Activated CD8-positive, alpha-beta memory T cell treated with anti-CD3 and anti-CD28 coated beads, Interleukin-2, amount 50 U/mL, for 1 hour (primary cell): ENCODE measurements around the gene ZNF77.
"Not testable (repeated sequence)": the region's sequence is repeated elsewhere in the genome, so short reads cannot be mapped to it uniquely, and the experiment has no call there.

Experiments used
- DNase-seq: peaks from one replicate; pipeline ENCODE4 v3.0.0-alpha.2; 2020; ENCODE audit errors: extremely low read depth

ZNF77 gene

DNA sequence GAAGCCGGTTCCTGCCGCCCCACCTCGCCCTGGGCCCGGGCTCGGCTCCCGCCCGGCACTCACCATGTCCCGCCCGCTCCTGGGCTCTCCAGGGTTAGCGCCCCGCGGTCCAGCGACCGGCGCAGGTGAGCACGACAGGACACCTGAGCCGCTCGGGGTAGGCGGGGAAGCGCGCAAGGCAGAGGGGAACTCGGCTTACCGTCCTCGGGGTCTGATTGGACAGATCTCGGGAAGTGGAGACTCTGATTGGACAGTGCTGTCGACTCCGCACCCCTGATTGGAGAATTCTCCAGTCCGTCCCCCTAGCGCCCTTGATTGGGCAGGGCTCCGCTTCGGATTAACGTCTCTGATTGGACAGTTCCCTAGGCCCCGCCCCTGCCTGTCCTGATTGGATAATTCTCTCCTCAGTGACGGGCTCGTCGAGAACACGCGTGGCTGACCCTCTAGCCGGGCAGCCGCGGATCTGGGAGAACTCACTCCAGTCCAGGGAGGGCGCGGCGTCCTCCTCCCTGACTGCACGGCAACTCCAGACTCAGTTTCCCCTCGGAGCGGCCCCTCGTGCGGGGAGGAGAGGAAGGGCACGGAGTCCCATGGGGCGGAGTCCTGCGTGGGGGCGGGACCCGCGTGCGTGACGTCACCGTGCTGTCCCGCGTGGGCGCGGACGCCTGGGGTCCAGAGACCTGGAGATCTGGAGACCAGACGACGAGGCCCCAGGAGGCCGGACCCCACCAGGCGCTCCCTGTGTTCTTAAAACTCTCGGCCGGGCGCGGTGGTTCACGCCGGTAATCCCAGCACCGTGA is at the start of gene ZNF77:
Gene ZNF77, minus strand, starts transcription at position 197 of the 800 bp plus-strand sequence. Its CDS starts 131 bp downstream, at position 66.
- DNase-seq = peak; percentile 99

DNA sequence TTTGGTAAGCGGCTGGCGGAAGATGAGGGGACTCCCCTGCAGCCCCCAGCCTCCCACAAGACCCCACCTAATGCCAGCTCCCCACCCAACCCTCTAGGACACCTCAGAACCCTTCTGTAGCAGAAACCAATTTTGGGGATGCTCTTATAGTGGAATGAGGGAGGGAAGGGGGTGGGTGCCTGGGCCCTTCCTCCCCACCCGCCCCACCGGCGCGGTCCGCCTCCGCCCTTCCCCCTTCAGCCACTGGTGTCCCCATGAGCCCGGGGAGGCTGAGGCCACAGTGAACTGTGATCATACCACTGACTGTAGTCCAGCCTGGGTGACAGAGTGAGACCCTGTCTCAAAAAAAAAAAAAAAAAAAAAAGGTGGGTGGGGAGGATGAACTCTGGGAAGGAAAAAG is 48.8 kb upstream of the ZNF77 start:
- no peak for DNase-seq

DNA sequence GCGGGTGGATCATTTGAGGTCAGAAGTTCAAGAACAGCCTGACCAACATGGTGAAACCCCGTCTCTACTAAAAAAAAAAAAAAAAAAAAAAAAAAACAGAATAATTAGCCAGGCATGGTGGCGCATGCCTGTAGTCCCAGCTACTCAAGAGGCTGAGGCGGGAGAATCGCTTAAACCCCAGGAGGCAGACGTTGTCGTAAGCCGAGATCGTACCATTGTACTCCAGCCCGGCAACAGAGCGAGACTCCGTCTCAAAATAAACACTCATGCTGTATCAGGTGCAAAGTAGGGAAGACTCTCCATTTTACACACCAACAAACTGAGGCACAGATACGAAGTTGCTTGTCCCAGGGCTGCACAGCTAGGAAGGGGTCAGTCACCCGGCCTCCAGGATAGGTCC is 48.2 kb upstream of the ZNF77 start:
- no peak for DNase-seq

DNA sequence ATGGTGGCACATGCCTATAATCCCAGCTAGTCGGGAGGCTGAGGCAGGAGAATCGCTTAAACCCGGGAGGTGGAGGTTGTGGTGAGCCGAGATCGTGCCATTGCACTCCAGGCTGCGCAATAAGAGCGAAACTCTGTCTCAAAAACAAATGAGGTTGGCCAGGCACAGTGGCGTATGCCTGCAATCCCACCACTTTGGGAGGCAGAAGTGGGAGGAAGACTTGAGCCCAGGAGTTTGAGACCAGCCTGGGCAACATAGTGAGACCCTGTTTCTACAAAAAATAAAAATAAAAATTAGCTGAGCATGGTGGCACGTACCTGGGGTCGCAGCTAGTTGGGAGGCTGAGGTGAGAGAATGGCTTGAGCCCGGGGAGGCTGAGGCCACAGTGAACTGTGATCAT is 47.6 kb upstream of the ZNF77 start:
- DNase-seq = not testable (repeated sequence)

DNA sequence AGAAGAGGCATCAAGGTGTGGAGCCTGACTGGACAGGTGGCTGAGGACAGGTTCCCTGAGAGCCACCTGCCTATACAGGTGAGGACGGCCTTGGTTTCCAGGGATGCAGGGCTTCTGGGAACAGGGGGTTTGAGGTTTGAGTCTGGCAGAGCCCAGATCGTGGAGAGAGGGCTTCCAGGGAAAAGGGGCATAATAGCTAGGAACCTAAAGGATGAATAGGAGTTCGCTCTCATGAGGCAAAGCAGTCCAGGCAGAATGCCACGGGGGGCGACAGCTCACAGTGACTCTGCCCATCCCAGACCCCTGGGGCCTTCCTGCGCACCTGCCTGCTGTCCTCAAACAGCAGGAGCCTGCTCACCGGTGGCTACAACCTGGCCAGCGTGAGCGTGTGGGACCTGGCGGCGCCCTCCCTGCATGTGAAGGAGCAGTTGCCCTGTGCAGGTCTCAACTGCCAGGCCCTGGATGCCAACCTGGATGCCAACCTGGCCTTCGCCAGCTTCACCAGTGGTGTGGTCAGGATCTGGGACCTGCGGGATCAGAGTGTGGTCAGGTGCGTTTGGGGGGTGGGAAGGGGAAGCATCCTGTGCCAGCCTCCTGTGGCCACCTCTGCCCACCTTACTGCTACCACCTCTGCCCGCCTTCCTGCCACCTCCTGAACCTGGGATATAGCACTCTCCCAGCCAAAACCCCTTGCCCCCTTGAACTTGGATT is 44.6 kb upstream of the ZNF77 start:
- DNase-seq = no peak

DNA sequence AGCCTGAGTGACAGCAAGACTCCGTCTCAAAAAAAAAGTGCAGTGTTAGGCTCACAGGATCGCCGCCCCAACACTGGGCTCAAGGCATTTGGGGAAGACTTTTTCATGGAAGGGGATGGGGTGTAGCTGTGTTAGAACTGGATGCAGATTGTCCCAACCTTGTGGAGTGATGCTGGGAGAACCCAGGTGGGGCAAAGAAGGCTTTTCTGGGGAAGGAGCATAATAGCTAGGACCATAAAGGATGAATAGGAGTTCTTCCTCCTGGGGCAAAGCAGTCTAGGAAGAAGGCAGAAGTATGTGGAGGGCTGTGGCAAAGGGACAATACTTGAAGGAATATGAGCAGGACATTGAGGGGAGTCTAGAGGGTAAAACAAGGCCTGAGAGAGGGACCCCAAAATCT is 43.8 kb upstream of the ZNF77 start:
- DNase-seq = no peak

DNA sequence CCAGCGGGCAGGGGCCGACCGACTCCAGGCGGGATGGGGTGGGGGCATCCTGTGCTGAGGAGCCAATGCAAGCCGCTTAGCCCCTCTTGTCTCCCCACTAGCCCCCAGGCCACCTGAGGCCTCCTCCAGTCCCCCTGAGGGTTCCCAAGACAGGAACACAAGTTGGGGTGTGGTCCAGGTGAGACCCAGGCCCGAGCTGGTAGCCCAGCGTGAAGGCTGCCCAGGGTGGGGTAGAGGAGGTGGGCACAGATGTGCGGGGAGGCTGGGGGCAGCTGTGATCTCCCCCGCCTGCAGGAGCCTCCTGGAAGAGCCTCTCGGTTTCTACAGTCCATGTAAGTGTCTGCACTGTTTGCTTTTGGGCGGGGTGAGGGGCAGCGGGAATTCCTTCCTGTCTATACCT is 43.0 kb upstream of the ZNF77 start:
- DNase-seq = no peak

DNA sequence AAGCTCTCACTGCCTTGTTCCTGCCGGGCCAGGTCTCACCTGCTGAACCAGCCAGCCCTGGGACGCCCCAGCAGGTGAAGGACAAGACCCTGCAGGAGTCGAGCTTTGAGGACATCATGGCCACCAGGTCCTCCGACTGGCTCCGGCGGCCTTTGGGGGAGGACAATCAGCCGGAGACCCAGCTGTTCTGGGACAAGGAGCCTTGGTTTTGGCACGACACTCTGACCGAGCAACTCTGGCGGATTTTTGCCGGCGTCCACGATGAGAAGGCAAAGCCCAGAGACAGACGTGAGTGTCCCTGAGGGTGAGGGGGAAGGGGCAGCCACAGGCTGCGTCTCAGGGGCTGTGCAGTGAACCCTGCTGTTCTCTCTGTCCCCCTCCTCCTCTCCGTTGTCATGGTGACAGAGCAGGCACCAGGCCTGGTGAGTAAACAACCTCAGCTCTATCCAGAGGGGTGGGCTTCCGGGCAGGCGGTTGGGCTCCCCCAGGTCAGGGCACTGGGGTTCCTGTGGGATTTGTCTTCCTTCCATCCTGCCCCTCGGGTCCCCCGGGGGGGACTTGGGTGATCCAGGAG is 42.3 kb upstream of the ZNF77 start:
- DNase-seq = no peak

DNA sequence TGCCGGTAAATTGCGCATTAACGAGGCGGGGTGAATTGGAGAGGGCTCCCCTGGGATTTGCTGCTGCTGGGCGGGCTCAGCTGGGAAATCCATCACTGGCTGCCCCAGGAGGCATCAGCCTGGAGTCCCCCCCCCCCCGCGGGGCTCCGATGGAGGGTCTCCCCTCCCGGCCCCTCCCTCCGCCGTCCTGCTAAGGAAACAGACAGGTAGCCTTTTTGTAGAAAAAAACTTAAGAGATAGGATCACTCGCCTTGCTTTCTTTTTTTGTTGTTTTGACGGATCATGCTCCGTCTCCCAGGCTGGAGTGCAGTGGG is 39.4 kb upstream of the ZNF77 start:
- no peak for DNase-seq

DNA sequence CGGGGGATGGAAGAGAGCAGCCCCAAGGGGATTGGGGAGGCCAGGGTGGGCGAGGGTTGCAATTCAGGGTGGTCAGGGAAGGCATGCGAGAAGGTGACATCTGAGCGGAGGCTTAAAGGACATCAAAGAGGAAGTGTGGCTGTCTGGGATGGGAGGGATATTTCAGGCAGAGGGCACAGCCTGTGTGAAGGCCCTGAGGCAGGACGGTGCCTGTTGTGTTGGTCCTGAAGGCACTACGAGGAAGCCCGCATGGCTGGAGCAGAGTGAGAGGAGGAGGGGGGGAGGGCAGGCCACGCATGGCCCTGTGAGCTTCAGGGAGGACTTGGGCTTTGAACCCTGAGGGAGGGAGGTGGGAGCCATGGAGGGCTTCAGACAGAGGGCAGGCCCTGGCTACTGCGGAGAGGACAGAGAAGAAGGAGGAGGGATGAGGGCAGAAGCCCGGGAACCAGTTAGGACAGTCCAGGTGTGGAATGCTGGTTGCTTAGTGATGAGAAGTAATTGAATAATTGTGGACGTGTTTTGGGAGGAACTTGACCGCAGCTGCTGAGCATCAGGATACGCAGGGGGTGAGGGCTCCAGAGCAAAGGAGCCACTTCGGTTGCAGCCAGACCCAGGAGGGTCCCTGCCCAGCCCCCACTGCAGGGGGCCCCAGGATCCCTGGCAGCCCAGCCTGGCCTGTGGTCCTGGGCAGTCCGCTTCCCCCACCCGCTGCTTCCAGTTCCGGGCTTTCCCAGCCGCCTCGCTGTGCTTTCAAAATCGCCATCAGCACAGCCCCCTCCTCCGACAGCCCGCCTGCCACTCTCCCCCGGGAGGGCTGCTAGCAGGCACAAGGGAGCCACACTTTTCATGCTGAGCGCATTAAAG is 38.8 kb upstream of the ZNF77 start:
- DNase-seq = no peak

DNA sequence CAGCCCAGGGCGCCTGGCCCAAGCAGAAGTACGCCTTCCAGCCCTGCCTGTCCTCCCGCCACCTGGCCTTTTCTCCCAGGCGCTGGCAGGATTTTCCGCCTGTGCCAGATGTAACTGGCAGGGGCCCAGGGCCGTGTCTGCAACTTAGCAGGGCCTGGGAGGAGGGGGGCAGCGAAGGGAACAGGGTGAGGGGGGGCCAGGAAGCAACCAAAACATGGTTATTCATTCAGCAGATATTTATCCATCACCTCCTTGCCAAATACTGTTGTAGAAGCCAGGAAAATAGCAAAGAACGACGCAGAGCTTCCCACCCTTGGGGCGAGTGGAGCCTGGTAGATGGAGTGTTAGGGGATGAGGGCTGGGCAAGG is 38.2 kb upstream of the ZNF77 start:
- no peak for DNase-seq

DNA sequence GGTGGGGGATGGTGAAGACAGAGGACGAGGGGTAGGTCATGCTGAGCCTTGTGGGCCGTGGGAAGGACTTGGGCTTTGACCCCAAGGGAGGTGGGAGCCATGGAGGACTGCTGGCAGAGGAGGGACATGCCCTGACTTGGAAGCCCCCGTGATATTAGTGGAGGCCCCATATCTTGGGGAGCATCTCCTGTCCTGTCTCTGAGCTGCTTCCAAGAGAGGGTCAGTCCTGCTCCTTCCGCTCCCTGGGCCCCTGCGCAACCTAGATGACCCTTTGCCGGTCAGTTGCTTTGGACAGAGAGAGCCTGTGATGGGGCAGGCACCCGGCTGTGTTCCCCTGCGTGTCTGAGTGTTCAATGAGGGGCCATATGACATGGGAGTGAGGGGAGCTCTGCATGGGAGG is 37.8 kb upstream of the ZNF77 start:
- DNase-seq = no peak

DNA sequence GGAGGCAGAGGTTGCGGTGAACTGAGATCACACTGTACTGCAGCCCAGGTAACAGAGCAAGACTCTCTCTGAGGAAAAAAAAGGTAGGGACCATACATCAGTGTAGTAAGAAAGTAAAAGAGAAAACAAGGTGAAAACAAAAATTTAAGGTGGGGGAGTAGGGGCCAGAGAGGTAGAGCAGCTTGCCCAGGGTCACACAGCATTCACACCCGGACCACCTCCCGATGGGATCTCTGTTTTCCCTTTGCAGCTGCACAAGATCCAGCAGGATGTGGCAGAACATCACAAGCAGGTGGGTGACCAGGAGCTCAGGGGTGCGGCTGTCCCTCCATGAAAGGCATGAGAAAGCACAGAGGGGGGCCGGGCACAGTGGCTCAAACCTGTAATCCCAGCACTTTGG is 37.1 kb upstream of the ZNF77 start:
- DNase-seq = no peak

DNA sequence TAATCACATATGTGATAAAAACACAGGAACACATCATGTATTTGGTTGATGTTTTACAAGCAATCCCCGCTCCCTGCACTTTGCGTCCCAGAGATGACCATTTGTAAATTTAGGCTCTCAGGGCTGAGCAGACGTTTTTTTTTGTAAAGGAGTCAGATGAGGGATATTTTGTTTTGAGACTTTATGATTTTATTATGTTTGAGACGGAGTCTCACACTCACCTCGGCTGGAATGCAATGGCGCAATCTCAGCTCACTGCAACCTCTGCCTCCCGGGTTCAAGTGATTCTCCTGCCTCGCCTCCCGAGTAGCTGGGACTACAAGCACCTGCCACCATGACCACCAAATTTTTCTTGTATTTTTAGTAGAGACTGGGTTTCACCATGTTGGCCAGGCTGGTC is 34.0 kb upstream of the ZNF77 start:
- no peak for DNase-seq

DNA sequence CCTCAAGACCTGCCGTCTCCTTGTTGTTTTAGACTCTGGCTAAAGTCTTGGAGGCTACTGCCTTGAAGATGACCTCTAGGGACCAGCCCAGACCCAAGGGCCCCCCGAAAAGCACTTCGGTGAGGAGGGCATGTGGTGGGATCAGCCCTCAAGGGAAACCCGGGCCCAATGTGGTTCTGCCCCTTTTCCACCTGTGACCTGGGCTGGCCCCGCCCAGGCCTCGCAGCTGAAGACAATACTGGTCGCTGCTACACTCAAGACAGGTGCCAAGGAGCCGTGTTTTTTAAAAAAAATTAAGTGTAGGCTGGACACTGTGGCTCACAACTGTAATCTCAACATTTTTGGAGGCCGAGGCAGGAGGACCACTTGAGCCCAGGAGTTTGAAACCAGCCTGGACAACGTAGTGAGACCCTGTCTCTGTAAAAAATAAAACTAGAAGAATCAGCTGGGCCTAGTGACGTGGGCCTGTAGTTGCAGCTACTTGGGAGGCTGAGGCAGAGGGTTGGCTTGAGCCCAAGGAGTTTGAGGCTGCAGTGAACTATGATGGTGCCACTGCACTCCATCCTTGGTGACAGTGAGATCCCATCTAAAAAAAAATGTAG is 33.5 kb upstream of the ZNF77 start:
- no peak for DNase-seq

DNA sequence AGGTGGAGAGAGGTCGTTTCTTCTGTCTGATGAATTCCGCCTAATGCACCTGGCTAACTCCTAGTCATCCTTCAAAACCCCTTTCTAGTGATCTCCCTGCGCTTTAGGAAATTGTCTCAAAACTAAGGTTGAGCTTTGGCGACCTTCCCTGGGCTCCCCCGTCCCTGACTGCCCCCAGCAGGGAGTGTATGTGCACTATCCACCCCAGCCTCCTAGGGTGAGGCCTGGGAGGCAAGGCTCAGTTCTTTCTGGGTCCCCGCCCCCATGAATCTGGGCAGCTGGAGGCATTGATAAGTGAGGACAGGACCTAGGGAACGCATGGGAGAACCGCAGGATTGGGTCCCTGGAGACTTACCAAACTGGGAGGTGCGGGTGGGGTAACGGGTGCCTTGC is 33.0 kb upstream of the ZNF77 start:
- DNase-seq = no peak

DNA sequence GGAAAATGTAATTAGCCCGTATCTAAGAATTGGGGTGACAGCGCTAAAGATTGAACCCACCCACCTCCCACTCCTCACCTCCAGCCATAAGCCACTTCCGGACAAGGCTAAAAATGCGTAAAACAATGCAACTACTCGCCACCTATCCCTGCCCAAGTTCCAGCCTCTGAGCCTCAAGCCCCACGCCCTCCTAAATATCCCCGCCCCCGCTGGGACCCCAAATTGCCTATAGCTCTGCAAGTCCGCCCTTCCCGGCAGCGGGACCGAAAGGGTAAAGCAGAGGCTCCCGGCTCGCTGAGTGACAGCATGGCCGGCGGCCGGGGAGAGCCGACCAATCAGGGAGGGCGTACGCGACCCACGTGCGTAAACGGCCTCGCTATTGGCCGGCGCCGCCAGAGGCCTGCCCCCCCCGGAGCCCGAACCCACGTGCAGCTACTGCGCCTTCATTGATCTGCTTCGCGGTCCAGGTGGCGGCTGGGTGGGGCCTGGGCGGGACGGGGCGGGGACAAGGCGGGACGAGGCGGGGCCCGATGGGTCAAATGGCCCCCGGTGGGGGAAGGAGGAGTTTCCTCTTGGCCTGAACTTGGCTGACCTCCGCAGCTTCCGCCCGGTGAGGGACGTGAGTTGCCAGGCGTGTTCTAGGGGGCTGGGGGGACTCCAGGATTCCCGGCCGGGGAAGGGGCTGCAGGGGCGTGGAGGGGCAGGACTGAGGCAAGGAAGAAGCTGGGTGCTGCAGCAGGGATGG is 32.4 kb upstream of the ZNF77 start, which contains the start of gene TLE6:
Gene TLE6, plus strand, starts transcription at position 564 of the 745 bp plus-strand sequence. CDS start 670 bp downstream, outside the sequence.
- peak; percentile 81 for DNase-seq

DNA sequence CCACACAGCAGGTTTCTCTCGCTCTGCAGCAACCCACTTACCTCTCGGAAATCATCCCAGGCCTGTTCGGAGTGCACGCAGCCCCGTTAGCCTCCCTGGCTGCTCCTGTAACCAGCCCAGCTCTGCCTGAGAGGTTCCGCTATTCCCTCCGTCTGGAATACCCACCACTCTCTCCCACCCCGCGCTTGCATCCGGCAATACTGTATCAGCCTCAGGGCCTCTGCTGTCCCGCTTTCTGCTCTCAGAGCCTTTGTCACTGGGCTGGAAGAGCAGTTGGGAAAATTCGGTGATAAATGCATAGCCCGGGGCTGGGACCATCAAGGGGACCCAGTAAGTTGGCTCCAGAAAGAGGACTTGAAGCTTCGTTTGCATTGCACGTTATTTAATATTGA is 31.8 kb upstream of the ZNF77 start:
- no peak for DNase-seq

DNA sequence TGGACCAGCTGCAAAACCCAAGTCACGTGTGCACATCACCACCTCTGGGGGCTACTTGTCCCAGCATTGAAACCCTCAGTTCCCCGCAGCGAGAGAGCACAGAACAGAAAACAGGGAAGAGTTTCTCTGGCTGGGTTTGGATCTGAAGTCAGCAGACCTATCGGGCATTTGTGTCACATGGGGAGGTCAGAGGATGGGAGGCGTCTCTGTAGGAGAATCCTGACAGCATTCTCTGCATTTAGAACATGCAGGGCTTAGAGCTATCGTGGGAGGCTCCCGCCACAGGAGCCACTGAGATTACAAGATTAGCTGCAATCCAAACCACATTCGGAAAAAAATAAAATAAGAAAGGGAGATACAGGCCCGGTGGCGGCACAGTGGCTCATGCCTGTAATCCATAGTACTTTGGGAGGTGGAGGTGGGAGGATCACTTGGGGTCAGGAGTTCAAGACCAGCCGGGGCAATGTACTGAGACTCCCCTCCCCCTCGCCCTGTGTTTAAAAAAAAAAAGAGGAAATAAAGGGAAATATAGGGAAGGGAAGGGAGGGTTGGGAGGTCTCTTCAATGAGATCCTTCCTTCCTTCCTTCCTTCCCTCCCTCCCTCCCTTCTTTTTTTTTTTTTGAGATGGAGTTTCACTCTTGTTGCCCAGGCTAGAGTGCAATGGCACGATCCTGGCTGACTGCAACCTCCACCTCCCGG is 29.7 kb upstream of the ZNF77 start:
- no peak for DNase-seq

DNA sequence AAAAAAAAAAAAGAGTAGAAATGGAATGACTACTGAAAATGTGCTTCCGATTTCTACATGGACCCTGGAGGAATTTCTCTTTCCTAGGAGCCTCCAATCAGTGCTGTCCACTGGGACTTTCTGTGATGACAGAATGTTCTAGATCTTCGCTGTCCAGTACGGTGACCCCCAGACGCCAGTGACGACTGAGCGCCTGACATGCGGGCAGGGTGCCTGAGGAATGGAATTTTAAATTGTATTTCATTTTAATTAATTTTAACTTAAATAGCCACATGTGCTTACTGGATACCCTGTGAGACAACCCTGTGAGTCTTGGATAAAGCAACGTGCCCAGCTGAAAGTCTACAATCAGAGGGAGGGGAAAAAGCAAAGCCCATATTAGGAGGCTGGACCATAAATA is 28.5 kb upstream of the ZNF77 start:
- DNase-seq = no peak
